ENCODE results near the gene RSKR. TPM values are rescaled to one million over a fixed set of nuclear protein-coding genes. Genes with fewer than 3 reads are reported as not detected.

RSKR gene
- total RNA-seq, 6 donors from 2014 or later: 7.9 to 49.2 (median 11.7) TPM

DNA sequence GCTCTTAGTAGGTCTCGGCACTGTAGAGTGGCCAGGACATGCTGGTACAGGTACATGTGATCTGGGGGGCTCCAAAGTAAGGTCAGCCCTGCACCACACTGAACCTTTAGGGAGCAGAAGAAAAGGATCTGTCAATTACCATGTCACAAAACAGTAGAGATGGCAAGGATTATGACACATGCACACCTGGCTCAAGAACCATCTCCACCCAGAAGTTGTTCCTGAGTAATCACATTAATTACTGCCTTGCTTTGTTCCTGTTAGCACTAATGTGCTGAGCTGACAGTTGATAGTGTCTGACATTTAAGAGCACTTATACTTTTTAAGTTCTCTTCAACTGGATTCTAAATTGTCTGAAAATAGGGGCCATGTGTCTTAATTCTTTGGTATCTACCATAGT, 21.5 kb upstream of the RSKR start:
- no peak for ATAC-seq (ENCODE audit: low FRiP score in 2 of 2)
- WGBS, 2 donors: 92 to 100% methylated on average over 1 of the region's 1 CpG
- TF ChIP-seq POLR2A (IDR thresholded peaks at IDR 0.05) (no peak), POLR2AphosphoS5 (IDR thresholded peaks at IDR 0.05) (no peak), EP300 (IDR thresholded peaks at IDR 0.05) (no peak)
- TF ChIP-seq, protein P1, sequence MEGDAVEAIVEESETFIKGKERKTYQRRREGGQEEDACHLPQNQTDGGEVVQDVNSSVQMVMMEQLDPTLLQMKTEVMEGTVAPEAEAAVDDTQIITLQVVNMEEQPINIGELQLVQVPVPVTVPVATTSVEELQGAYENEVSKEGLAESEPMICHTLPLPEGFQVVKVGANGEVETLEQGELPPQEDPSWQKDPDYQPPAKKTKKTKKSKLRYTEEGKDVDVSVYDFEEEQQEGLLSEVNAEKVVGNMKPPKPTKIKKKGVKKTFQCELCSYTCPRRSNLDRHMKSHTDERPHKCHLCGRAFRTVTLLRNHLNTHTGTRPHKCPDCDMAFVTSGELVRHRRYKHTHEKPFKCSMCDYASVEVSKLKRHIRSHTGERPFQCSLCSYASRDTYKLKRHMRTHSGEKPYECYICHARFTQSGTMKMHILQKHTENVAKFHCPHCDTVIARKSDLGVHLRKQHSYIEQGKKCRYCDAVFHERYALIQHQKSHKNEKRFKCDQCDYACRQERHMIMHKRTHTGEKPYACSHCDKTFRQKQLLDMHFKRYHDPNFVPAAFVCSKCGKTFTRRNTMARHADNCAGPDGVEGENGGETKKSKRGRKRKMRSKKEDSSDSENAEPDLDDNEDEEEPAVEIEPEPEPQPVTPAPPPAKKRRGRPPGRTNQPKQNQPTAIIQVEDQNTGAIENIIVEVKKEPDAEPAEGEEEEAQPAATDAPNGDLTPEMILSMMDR (IDR thresholded peaks at IDR 0.05): no peak

DNA sequence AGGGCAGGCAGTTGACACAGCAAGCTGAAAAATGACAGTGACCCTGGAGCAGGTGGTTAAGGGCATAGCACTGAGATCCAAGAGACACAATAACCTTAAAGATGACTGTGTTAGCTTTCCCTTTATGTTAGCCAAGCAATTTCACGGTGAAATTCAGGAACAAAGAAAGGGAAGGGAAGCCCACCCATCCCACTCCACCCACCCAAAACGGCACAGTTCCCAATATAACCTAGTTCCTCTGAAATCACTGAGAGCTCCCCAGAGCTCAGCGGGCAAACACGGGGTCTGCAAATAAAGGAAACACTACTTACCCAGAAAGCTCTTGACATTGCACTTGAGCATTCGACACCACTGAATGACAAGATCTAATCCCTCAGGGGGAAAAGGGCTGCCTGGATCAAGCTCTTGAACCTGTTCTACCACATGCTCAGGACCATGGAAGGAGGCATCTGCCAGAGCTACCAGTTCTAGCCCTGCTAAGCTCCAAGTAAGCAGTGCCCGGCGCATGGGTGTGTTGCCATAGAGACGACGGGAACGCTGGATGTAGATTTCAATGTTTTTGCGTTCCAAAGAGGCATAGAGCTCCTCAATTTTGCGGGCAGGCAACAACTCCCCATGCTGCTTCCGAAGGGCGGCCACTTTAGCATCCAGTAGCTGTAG, 20.4 kb upstream of the RSKR start:
- DNase-seq: no peak
- Histone ChIP-seq H3K4me1 (no peaks in the 10 kb centered on the region), H3K36me3 (peaks cover 37 to 100% (median 94%) of the 10 kb centered on the region in 4 donors), H3K27me3 (no peaks in the 10 kb centered on the region), H3K27ac (no peak overlapping the region), H3K4me3 (no peak overlapping the region), H3K9me3 (no peaks in the 10 kb centered on the region)
- no peak for ATAC-seq (ENCODE audit: low FRiP score in 2 of 2)
- 72 to 78% methylated on average over 14 of the region's 14 CpGs for WGBS, 2 donors
- TF ChIP-seq EP300 (IDR thresholded peaks at IDR 0.05): no peak
- TF ChIP-seq POLR2A (IDR thresholded peaks at IDR 0.05): no peak
- TF ChIP-seq, protein P1 (IDR thresholded peaks at IDR 0.05): no peak

More for the DNA sequence above, 21.5 kb upstream of the RSKR start:
- H3K27ac ChIP-seq: no peak overlapping the region
- H3K4me1 ChIP-seq: no peaks in the 10 kb centered on the region
- H3K36me3 ChIP-seq: peaks cover 45 to 100% (median 96%) of the 10 kb centered on the region in 4 donors
- no peak for DNase-seq
- H3K27me3 ChIP-seq: no peaks in the 10 kb centered on the region
- no peaks in the 10 kb centered on the region for H3K9me3 ChIP-seq
- H3K4me3 ChIP-seq: no peak overlapping the region

DNA sequence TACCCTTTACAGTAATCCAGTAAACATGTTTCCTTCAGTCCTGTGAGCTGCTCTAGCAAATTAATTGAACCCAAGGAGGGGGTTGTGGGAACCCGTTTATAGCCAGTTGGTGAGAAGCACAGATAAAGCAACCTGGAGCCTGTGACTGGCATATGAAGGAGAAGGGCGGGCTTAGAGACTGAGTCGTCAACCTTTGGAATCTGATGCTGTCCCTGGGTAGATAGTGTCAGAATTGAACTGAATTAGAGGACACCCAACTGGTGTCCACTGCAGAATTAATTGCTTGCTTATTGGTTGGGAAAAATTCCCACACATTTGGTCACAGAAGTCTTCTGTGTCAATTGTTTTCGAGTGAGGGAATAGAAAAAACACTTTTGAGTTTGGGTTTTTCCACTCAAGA, 12.8 kb upstream of the RSKR start:
- H3K9me3 ChIP-seq: no peaks in the 10 kb centered on the region
- DNase-seq: no peak
- peaks cover 25 to 97% (median 79%) of the 10 kb centered on the region in 4 donors for H3K36me3 ChIP-seq
- H3K27me3 ChIP-seq: no peaks in the 10 kb centered on the region
- no peak overlapping the region for H3K4me3 ChIP-seq
- H3K27ac ChIP-seq: no peak overlapping the region
- H3K4me1 ChIP-seq: no peaks in the 10 kb centered on the region
- whole genome bisulfite sequencing, 2 donors: 90 to 96% methylated on average over 4 of the region's 4 CpGs
- no peak for ATAC-seq (ENCODE audit: low FRiP score in 2 of 2)
- no peak for TF ChIP-seq EP300 (IDR thresholded peaks at IDR 0.05)
- no peak for TF ChIP-seq POLR2A (IDR thresholded peaks at IDR 0.05)
- TF ChIP-seq, protein P1 (IDR thresholded peaks at IDR 0.05): no peak
- no peak for TF ChIP-seq POLR2AphosphoS5 (IDR thresholded peaks at IDR 0.05)

DNA sequence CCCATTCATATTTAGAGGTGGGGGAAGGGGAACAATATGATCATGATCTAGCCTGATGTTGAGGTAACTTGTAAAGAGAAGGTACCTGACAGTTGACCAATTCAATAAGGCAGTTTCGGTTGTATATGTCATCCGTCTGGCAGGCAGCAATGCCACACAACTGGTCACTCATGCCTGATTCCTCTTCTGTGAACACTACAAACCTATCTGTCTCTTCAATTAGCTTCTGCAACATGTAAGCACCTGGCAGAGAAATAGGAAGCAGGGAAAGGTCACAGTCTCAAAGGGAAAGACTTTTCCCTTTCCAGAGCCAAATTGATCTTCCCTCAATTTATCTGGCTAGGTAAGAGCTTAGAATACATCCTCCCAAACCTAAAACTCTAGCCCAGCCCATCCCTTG, 10.2 kb upstream of the RSKR start:
- DNase-seq: no peak
- WGBS, 2 donors: 93 to 96% methylated on average over 2 of the region's 2 CpGs
- no peaks in the 10 kb centered on the region for H3K27me3 ChIP-seq
- TF ChIP-seq, protein P1 (IDR thresholded peaks at IDR 0.05): no peak
- TF ChIP-seq EP300 (IDR thresholded peaks at IDR 0.05) (no peak), POLR2AphosphoS5 (IDR thresholded peaks at IDR 0.05) (no peak), POLR2A (IDR thresholded peaks at IDR 0.05) (no peak)
- no peaks in the 10 kb centered on the region for H3K9me3 ChIP-seq
- no peak for ATAC-seq (ENCODE audit: low FRiP score in 2 of 2)
- H3K27ac ChIP-seq: no peak overlapping the region
- peaks cover 46 to 97% (median 82%) of the 10 kb centered on the region in 4 donors for H3K36me3 ChIP-seq
- H3K4me3 ChIP-seq: no peak overlapping the region
- no peaks in the 10 kb centered on the region for H3K4me1 ChIP-seq

DNA sequence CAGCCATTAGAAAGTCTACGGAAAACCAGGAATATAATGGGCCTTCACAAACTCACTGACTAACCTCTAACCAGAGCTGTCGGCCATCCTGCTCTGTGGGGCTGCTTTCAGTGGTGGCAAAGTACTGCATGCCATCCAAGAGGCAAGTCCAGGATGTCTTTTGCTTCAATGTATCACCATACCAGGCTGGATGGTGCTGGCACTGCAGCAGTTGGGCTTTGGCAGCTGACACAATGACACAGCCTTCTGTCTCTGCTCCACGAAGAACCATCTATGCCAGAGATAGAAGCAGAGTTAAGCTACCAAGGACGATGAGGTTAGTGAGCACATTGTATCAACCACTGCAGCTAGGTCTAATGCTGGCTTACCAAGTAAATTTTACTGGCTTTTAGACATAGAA, 9.7 kb upstream of the RSKR start:
- no peaks in the 10 kb centered on the region for H3K27me3 ChIP-seq
- H3K27ac ChIP-seq: no peak overlapping the region
- ATAC-seq (ENCODE audit: low FRiP score in 2 of 2) (no peak), DNase-seq (no peak)
- H3K9me3 ChIP-seq: no peaks in the 10 kb centered on the region
- TF ChIP-seq, protein P1 (IDR thresholded peaks at IDR 0.05): no peak
- H3K4me3 ChIP-seq: no peak overlapping the region
- 95 to 97% methylated on average over 4 of the region's 4 CpGs for WGBS, 2 donors
- peaks cover 50 to 97% (median 84%) of the 10 kb centered on the region in 4 donors for H3K36me3 ChIP-seq
- H3K4me1 ChIP-seq: no peaks in the 10 kb centered on the region
